Measurements from ENCODE around the gene ANO1. TPM values are rescaled to one million over a fixed set of nuclear protein-coding genes. Genes with fewer than 3 reads are reported as not detected.

Gene ANO1
- total RNA-seq, 6 experiments from 2014 or later: 32.1 to 292 (median 78.0) TPM

GRCh38 chr11:70063121-70063520 is 15.0 kb upstream of the ANO1 start:
- intact Hi-C loops (cut with DNase I): loop anchor here in 1 of 2 donors (10.0 kb wide), 1 partner anchor 108 kb away; no protein-coding TSS in a partner anchor
- H3K4me1 ChIP-seq: peaks cover 0 to 6% (median 0%) of the 10 kb centered on the region in 4 donors
- H3K36me3 ChIP-seq: no peaks in the 10 kb centered on the region
- H3K9me3 ChIP-seq: no peaks in the 10 kb centered on the region
- DNase-seq (no peak), ATAC-seq (no peak)
- H3K27ac ChIP-seq: no peak overlapping the region
- H3K27me3 ChIP-seq: no peaks in the 10 kb centered on the region
- TF ChIP-seq CTCF (IDR thresholded peaks at IDR 0.05) (no peak), POLR2A (IDR thresholded peaks at IDR 0.05) (no peak)
- 91% methylated on average over 7 of the region's 8 CpGs for WGBS (ENCODE audit: insufficient coverage, low coverage, low lambda C conversion rate, missing lambda C conversion rate)
- no peak overlapping the region for H3K4me3 ChIP-seq

- Histone ChIP-seq H3K4me1 (peaks cover 0 to 6% (median 0%) of the 10 kb centered on the region in 4 donors), H3K36me3 (no peaks in the 10 kb centered on the region), H3K4me3 (no peak overlapping the region), H3K27me3 (no peaks in the 10 kb centered on the region), H3K9me3 (no peaks in the 10 kb centered on the region), H3K27ac (no peak overlapping the region)
- intact Hi-C loops (cut with DNase I): loop anchor here in 1 of 2 donors (10.0 kb wide), 1 partner anchor 109 kb away; no protein-coding TSS in a partner anchor
- WGBS (ENCODE audit: insufficient coverage, low coverage, low lambda C conversion rate, missing lambda C conversion rate): 67% methylated on average over 1 of the region's 4 CpGs
- no peak for ATAC-seq
- TF ChIP-seq CTCF (IDR thresholded peaks at IDR 0.05) (no peak), POLR2A (IDR thresholded peaks at IDR 0.05) (no peak)
- no peak for DNase-seq
Measured at GRCh38 chr11:70063555-70063954, 14.6 kb upstream of the ANO1 start.

GRCh38 chr11:70064008-70064725 is 13.9 kb upstream of the ANO1 start:
- intact Hi-C loops (cut with DNase I): loop anchor here in 1 of 2 donors (10.0 kb wide), 1 partner anchor 109 kb away; no protein-coding TSS in a partner anchor
- Histone ChIP-seq H3K9me3 (no peaks in the 10 kb centered on the region), H3K36me3 (no peaks in the 10 kb centered on the region), H3K4me1 (peaks cover 0 to 6% (median 0%) of the 10 kb centered on the region in 4 donors), H3K4me3 (no peak overlapping the region), H3K27me3 (no peaks in the 10 kb centered on the region), H3K27ac (no peak overlapping the region)
- ATAC-seq: no peak
- TF ChIP-seq POLR2A (IDR thresholded peaks at IDR 0.05): no peak
- no peak for TF ChIP-seq CTCF (IDR thresholded peaks at IDR 0.05)
- no peak for DNase-seq
- 79% methylated on average over 8 of the region's 10 CpGs for WGBS (ENCODE audit: insufficient coverage, low coverage, low lambda C conversion rate, missing lambda C conversion rate)

- intact Hi-C loops (cut with DNase I): loop anchor here in 1 of 2 donors (10.0 kb wide), 1 partner anchor 110 kb away; no protein-coding TSS in a partner anchor
- no peak for TF ChIP-seq POLR2A (IDR thresholded peaks at IDR 0.05)
- TF ChIP-seq CTCF (IDR thresholded peaks at IDR 0.05): no peak
- H3K4me3 ChIP-seq: no peak overlapping the region
- H3K4me1 ChIP-seq: peaks cover 0 to 6% (median 0%) of the 10 kb centered on the region in 4 donors
- no peaks in the 10 kb centered on the region for H3K27me3 ChIP-seq
- no peaks in the 10 kb centered on the region for H3K36me3 ChIP-seq
- DNase-seq (no peak), ATAC-seq (no peak)
- H3K9me3 ChIP-seq: no peaks in the 10 kb centered on the region
- 85% methylated on average over 5 of the region's 8 CpGs for WGBS (ENCODE audit: insufficient coverage, low coverage, low lambda C conversion rate, missing lambda C conversion rate)
- no peak overlapping the region for H3K27ac ChIP-seq
Measured at GRCh38 chr11:70064726-70065317, 13.3 kb upstream of the ANO1 start.
